Ascending aorta (tissue), 2 donors: Measurements from ENCODE around the gene JUP. TPM values are rescaled to one million over a fixed set of nuclear protein-coding genes. Genes with fewer than 3 reads are reported as not detected.

Experiments used
- DNase-seq, 2 donors: peaks; one replicate each; pipeline ENCODE4 v3.0.0-alpha.2; 2019; ENCODE audit warnings: low spot score in 2 of 2
- H3K27ac ChIP-seq, 2 donors: fragments of 200-600 bp; sonication (generic); one replicate each; pipeline ENCODE4 v1.5.1; 2016 to 2017; ENCODE audit warnings: mild to moderate bottlenecking in 1 of 2
- H3K27me3 ChIP-seq: fragments of 200-600 bp; sonication (generic); one replicate; pipeline ENCODE4 v1.5.1; 2017
- H3K36me3 ChIP-seq, 2 donors: fragments of 200-600 bp; sonication (generic); one replicate each; pipeline ENCODE4 v1.5.1; 2016
- H3K4me1 ChIP-seq, 2 donors: fragments of 200-600 bp; sonication (generic); one replicate each; pipeline ENCODE4 v1.5.1; 2016 to 2017; ENCODE audit warnings: mild to moderate bottlenecking in 1 of 2
- H3K4me3 ChIP-seq, 2 donors: fragments of 200-600 bp; sonication (generic); one replicate each; pipeline ENCODE4 v1.5.1; 2016 to 2017; ENCODE audit warnings: mild to moderate bottlenecking in 1 of 2
- H3K9me3 ChIP-seq, 2 donors: fragments of 200-600 bp; sonication (generic); one replicate each; pipeline ENCODE4 v1.5.1; 2016
- CTCF ChIP-seq, 3 experiments: fragments of 200-600 bp in 2 of 3; fragments of 450-650 bp in 1 of 3; sonication (generic) in 2 of 3; IDR thresholded peaks; one replicate each; pipeline ENCODE4 v1.5.1; 2016 to 2019; ENCODE audit warnings: antibody characterized with exemption in 3 of 3, mild to moderate bottlenecking in 1 of 3, moderate library complexity in 1 of 3
- intact Hi-C: fragments of 100-400 bp; cut with DNase I; formaldehyde crosslinking; loops from one replicate; pipeline ENCODE4 v1.15.1; 2023
- total RNA-seq: library from RNA; depleted of rRNA; stranded (reverse); fragments of >200 nt; gene quantifications from one replicate; pipeline ENCODE4 v1.1.0, GENCODE V29; 2016

The JUP gene
- total RNA-seq, 1 donor from 2014 or later: 47.9 TPM

DNA sequence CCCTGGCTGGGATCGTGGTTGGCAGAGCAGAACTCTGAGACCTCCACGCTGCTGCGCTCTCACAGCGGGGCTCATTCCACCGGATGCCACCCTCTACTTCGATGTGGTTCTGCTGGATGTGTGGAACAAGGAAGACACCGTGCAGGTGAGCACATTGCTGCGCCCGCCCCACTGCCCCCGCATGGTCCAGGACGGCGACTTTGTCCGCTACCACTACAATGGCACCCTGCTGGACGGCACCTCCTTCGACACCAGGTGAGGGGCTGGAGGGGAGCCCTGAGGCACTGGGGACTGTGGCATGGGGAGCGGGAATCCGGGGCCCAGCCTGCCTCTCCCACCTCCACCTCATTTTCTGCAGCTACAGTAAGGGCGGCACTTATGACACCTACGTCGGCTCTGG lies 31.5 kb upstream of the JUP start:
- intact Hi-C loops: no loop called here
- H3K27me3 ChIP-seq: no peaks in the 10 kb centered on the region
- H3K27ac ChIP-seq: no peak overlapping the region
- H3K4me1 ChIP-seq: peaks cover 0 to 3% of the 10 kb centered on the region in 2 donors
- H3K9me3 ChIP-seq: no peaks in the 10 kb centered on the region
- H3K36me3 ChIP-seq: peaks cover 0 to 7% of the 10 kb centered on the region in 2 donors
- no peak overlapping the region for H3K4me3 ChIP-seq
- no peak for TF ChIP-seq CTCF (IDR thresholded peaks at IDR 0.05)
- DNase-seq: no peak

DNA sequence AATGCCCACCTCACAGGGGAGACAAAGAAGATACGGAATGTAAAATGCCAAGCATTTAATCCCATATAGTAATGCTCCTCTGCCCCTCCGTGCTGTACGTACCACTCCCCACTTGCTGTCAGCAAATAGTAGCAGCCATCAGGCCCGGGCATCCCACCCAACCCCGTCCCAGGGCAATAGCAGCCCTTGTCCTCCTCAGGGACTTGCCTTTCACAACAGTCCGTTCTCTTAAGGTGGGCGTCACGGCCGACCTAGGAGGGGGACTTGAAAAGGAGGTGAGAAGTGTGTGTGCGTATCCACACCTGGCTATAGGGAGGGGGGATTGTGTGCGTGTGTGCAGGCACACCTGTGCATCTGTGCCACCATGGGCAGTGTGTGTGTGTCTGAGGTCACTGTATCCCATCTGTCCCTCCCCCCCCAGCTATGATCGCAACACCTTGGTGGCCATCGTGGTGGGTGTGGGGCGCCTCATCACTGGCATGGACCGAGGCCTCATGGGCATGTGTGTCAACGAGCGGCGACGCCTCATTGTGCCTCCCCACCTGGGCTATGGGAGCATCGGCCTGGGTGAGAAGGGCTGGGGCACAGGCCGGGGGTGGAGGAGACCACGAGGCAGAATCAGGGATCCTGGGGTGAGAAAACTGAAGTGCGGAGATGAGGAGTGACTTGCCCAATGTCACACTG lies 30.3 kb upstream of the JUP start:
- H3K4me1 ChIP-seq: peaks cover 0 to 7% of the 10 kb centered on the region in 2 donors
- no peaks in the 10 kb centered on the region for H3K27me3 ChIP-seq
- no peak for TF ChIP-seq CTCF (IDR thresholded peaks at IDR 0.05)
- no peak for DNase-seq
- peaks cover 0 to 7% of the 10 kb centered on the region in 2 donors for H3K36me3 ChIP-seq
- H3K27ac ChIP-seq: no peak overlapping the region
- intact Hi-C loops: no loop called here
- H3K9me3 ChIP-seq: no peaks in the 10 kb centered on the region
- H3K4me3 ChIP-seq: no peak overlapping the region

DNA sequence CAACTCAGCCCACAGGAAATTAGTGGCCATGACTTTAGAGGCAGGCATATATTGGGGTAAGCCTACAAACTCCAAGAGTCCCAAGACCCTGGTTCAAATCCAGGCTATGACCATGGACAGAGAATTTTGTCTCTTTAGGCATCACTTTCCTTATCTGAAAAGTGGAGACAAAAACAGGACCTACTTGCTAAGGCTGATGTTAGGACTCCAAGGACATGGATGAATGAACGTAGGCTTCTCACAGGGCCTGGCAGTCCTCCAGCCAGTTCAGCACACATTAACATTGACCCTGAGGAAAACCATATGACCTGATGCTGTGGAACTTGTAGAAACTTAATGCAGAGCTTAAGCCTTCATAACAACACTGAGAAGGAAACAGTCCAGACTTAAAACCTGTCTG lies 27.7 kb upstream of the JUP start:
- no peak for TF ChIP-seq CTCF (IDR thresholded peaks at IDR 0.05)
- intact Hi-C loops: no loop called here
- Histone ChIP-seq H3K36me3 (peaks cover 0 to 7% of the 10 kb centered on the region in 2 donors), H3K9me3 (no peaks in the 10 kb centered on the region), H3K27ac (peak overlapping the region; percentile 77 to 87), H3K27me3 (no peaks in the 10 kb centered on the region), H3K4me3 (peak overlapping the region in 1 of 2 donors; percentile 89), H3K4me1 (peaks cover 10 to 20% of the 10 kb centered on the region in 2 donors)
- DNase-seq: no peak

DNA sequence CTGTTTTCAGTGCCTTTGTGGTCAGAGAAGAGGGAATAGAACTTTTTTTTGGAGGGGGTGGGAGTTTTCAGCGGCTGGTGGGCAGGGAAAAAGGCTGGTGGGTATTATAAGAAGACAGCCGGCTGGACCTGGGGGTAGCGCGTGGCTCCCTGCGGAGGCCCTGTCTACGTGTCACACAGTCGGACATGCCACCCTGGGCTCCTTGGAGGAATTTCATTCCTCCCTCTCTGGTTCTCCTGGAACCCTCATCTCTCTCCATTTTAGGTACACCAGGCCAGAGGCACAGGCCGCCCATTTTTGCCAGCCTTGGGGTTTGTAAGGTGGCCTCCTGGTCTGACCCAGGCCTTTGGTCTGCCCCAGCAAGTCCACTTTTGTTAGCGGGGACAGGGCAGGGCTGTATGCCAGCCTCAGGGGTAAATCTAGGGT lies 27.2 kb upstream of the JUP start:
- H3K4me1 ChIP-seq: peaks cover 10 to 20% of the 10 kb centered on the region in 2 donors
- no peak for TF ChIP-seq CTCF (IDR thresholded peaks at IDR 0.05)
- no peaks in the 10 kb centered on the region for H3K9me3 ChIP-seq
- intact Hi-C loops: loop anchor here (2.0 kb wide), 1 partner anchor 51 kb away; the partner anchor contains the start of gene KLHL11
- H3K27ac ChIP-seq: peak overlapping the region; percentile 77 to 87
- DNase-seq: no peak
- H3K36me3 ChIP-seq: peaks cover 0 to 7% of the 10 kb centered on the region in 2 donors
- H3K4me3 ChIP-seq: peak overlapping the region; percentile 81 to 89
- no peaks in the 10 kb centered on the region for H3K27me3 ChIP-seq

GRCh38 chr17:41813152-41813680 lies 26.7 kb upstream of the JUP start:
- Histone ChIP-seq H3K4me1 (peaks cover 10 to 20% of the 10 kb centered on the region in 2 donors), H3K27ac (peak overlapping the region; percentile 77 to 87), H3K36me3 (peaks cover 0 to 5% of the 10 kb centered on the region in 2 donors), H3K9me3 (no peaks in the 10 kb centered on the region), H3K27me3 (no peaks in the 10 kb centered on the region), H3K4me3 (peak overlapping the region; percentile 81 to 89)
- TF ChIP-seq CTCF (IDR thresholded peaks at IDR 0.05): no peak
- DNase-seq: no peak
- intact Hi-C loops: loop anchor here (2.0 kb wide), 1 partner anchor 52 kb away; the partner anchor contains the start of gene KLHL11
